ENCODE measurements around the gene TFR2. TPM values are rescaled to one million over a fixed set of nuclear protein-coding genes. Genes with fewer than 3 reads are reported as not detected.

Gene TFR2
- total RNA-seq, 1 experiment from 2014 or later, result 11.8 TPM

- H4K20me1 ChIP-seq (ENCODE audit: insufficient read depth), result no peaks in the 10 kb centered on the region
- peak overlapping the region; percentile 86 for H3K4me2 ChIP-seq (ENCODE audit: low read length)
- no TSS peak for BruUV-seq (replicated peaks)
- H3K9me2 ChIP-seq (ENCODE audit: insufficient read depth), result no peaks in the 10 kb centered on the region
- no peak overlapping the region for H3K4me3 ChIP-seq (replicated peaks in 1 of 2; ENCODE audit: low read depth in 1 of 2, low read length in 2 of 2)
- DNase-seq (ENCODE audit: low read depth, low spot score) (no peak), ATAC-seq (no peak)
- intact Hi-C loops (cut with micrococcal nuclease), result no loop called here
- H3K9me3 ChIP-seq (ENCODE audit: control insufficient read depth in 1 of 2, insufficient read depth in 1 of 2, low read depth in 1 of 2, low read length in 2 of 2), result no peaks in the 10 kb centered on the region
- CTCF ChIA-PET, result interaction anchor here (1.2 kb wide), 1 partner anchor 17 kb away, joined by 3 read pairs; the partner anchor contains the start of gene FBXO24
- no peaks in the 10 kb centered on the region for H3K79me2 ChIP-seq (ENCODE audit: insufficient read depth, low read length)
- POLR2A ChIA-PET, result interaction anchor here (0.8 to 3.3 kb wide), 2 partner anchors 17 to 33 kb away, joined by 3 to 10 read pairs; partner anchors contain the start of genes FBXO24 and LRCH4
- H3K36me3 ChIP-seq (ENCODE audit: control insufficient read depth in 1 of 2, insufficient read depth in 2 of 2, low read length in 2 of 2), result no peaks in the 10 kb centered on the region
- no peaks in the 10 kb centered on the region for H3K27me3 ChIP-seq (ENCODE audit: insufficient read depth, low read length)
- TF ChIP-seq CTCF (IDR thresholded peaks at IDR 0.05 in 2 of 3, conservative IDR thresholded peaks at IDR 0.05 in 1 of 3; ENCODE audit: borderline replicate concordance in 1 of 3, insufficient read depth in 1 of 3, low read depth in 2 of 3, low read length in 2 of 3) (no peak), ATF3 (IDR thresholded peaks at IDR 0.05) (no peak), YY1 (IDR thresholded peaks at IDR 0.05; ENCODE audit: extremely low read depth, insufficient replicate concordance, low read depth, low read length) (no peak), ELF1 (IDR thresholded peaks at IDR 0.05; ENCODE audit: borderline replicate concordance, low read depth) (no peak), EGR1 (IDR thresholded peaks at IDR 0.05; ENCODE audit: low read depth) (no peak), CEBPB (IDR thresholded peaks at IDR 0.05; ENCODE audit: low read depth) (no peak), ZFX (IDR thresholded peaks at IDR 0.05) (no peak), RAD21 (IDR thresholded peaks at IDR 0.05; ENCODE audit: low read depth) (no peak), EZH2 (IDR thresholded peaks at IDR 0.05) (no peak), SIN3A (IDR thresholded peaks at IDR 0.05; ENCODE audit: low read depth) (no peak)
- peak overlapping the region; percentile 23; the same call in 1 of the 2 replicates for H3K9ac ChIP-seq (ENCODE audit: low read length)
- H2AFZ ChIP-seq (ENCODE audit: low read depth, low read length, poor library complexity, severe bottlenecking), result no peak overlapping the region
- H3K27ac ChIP-seq (ENCODE audit: low read depth, low read length), result peak overlapping the region; percentile 5; the same call in 1 of the 2 replicates
- RAD21 ChIA-PET (ENCODE audit: low non-redundant PET in 1 of 2, low total read pairs in 2 of 2, uncharacterized antibody in 2 of 2, unreplicated experiment in 2 of 2), result no interaction called here
- H3K4me1 ChIP-seq (ENCODE audit: control insufficient read depth in 1 of 2, insufficient read depth in 2 of 2, low read length in 2 of 2), result peaks cover 4 to 50% of the 10 kb centered on the region in 2 experiments
Observed at GRCh38 chr7:100602889-100603725, 38.2 kb downstream of the TFR2 start.

Measured in HCT116 (cell line).